Gastroesophageal sphincter (tissue), 4 donors: ENCODE data around the gene CAMK1D. TPM values are rescaled to one million over a fixed set of nuclear protein-coding genes. Genes with fewer than 3 reads are reported as not detected.

Experiments used
- ATAC-seq: fragments of 150-250 bp; one replicate; pipeline ENCODE4 v1.9.1; 2016; ENCODE audit warnings: mild to moderate bottlenecking, moderate library complexity
- H3K27ac ChIP-seq, 4 donors: fragments of 200-600 bp; sonication (generic) in 3 of 4; 1 replicate in 3 of 4; 2 replicates in 1 of 4; pipeline ENCODE4 v1.5.1; 2016 to 2019
- H3K27me3 ChIP-seq: fragments of 200-600 bp; sonication (generic); one replicate; pipeline ENCODE4 v1.5.1; 2019
- H3K36me3 ChIP-seq, 2 donors: fragments of 200-600 bp; sonication (generic); one replicate each; pipeline ENCODE4 v1.5.1; 2019; ENCODE audit warnings: control low read depth in 1 of 2
- H3K4me1 ChIP-seq, 3 donors: fragments of 200-600 bp; sonication (generic); 1 replicate in 2 of 3; 2 replicates in 1 of 3; pipeline ENCODE4 v1.5.1; 2016 to 2019; ENCODE audit warnings: control low read depth in 2 of 3
- H3K4me3 ChIP-seq, 2 donors: fragments of 200-600 bp; sonication (generic); one replicate each; pipeline ENCODE4 v1.5.1; 2019; ENCODE audit warnings: mild to moderate bottlenecking in 1 of 2, moderate library complexity in 1 of 2
- H3K9me3 ChIP-seq, 3 donors: fragments of 200-600 bp; sonication (generic); one replicate each; pipeline ENCODE4 v1.5.1; 2017 to 2019; ENCODE audit warnings: control low read depth in 2 of 3
- CTCF ChIP-seq, 4 experiments: fragments of 200-600 bp in 2 of 4; fragments of 450-650 bp in 2 of 4; sonication (generic) in 1 of 4; IDR thresholded peaks; one replicate each; pipeline ENCODE4 v1.5.1; 2017 to 2019; ENCODE audit warnings: antibody characterized with exemption in 4 of 4, mild to moderate bottlenecking in 2 of 4, moderate library complexity in 2 of 4
- EP300 ChIP-seq: sonication (generic); formaldehyde crosslinking; IDR thresholded peaks from one replicate; pipeline ENCODE4 v1.6.1; 2017; ENCODE audit warnings: antibody characterized with exemption, mild to moderate bottlenecking
- POLR2A ChIP-seq, 2 donors: fragments of 450-650 bp; IDR thresholded peaks; one replicate each; pipeline ENCODE4 v1.6.1; 2017; ENCODE audit warnings: antibody characterized with exemption in 2 of 2, mild to moderate bottlenecking in 2 of 2, moderate library complexity in 1 of 2
- POLR2AphosphoS5 ChIP-seq: sonication (generic); formaldehyde crosslinking; IDR thresholded peaks from one replicate; pipeline ENCODE4 v1.6.1; 2017; ENCODE audit warnings: antibody characterized with exemption
- WGBS, 2 donors: methylation state at CpG; one replicate each; pipeline ENCODE4 v1.1.5; 2018; ENCODE audit warnings: low coverage in 1 of 2; 5-methylcytosine and 5-hydroxymethylcytosine counted together
- total RNA-seq, 4 donors: library from RNA; depleted of rRNA; stranded (reverse); fragments of >200 nt; gene quantifications; one replicate each; pipeline ENCODE4 v1.1.0, GENCODE V29; 2016

CAMK1D gene
- total RNA-seq, 4 donors from 2014 or later: 11.6 to 18.3 (median 15.3) TPM

- H3K4me1 ChIP-seq: peaks cover 3 to 60% (median 11%) of the 10 kb centered on the region in 3 donors
- no peaks in the 10 kb centered on the region for H3K27me3 ChIP-seq
- no peak overlapping the region for H3K4me3 ChIP-seq
- H3K9me3 ChIP-seq: no peaks in the 10 kb centered on the region
- WGBS, 2 donors: 88 to 93% methylated on average over 2 to 9 of the region's 13 CpGs
- TF ChIP-seq EP300 (no peak), POLR2AphosphoS5 (no peak), POLR2A (IDR thresholded peaks at IDR 0.05) (no peak), CTCF (IDR thresholded peaks at IDR 0.05) (no peak)
- H3K27ac ChIP-seq: no peak overlapping the region
- ATAC-seq: no peak
- H3K36me3 ChIP-seq: no peaks in the 10 kb centered on the region
Measured at GRCh38 chr10:12393831-12394230, 44.5 kb downstream of the CAMK1D start.

GRCh38 chr10:12394241-12395033, 45.1 kb downstream of the CAMK1D start:
- no peaks in the 10 kb centered on the region for H3K9me3 ChIP-seq
- H3K36me3 ChIP-seq: no peaks in the 10 kb centered on the region
- ATAC-seq: no peak
- H3K27ac ChIP-seq: peak overlapping the region in 1 of 4 donors; percentile 26
- TF ChIP-seq EP300 (no peak), POLR2A (IDR thresholded peaks at IDR 0.05) (no peak), CTCF (IDR thresholded peaks at IDR 0.05) (no peak), POLR2AphosphoS5 (no peak)
- H3K27me3 ChIP-seq: no peaks in the 10 kb centered on the region
- no peak overlapping the region for H3K4me3 ChIP-seq
- H3K4me1 ChIP-seq: peaks cover 3 to 59% (median 6%) of the 10 kb centered on the region in 3 donors
- 70 to 81% methylated on average over 5 to 8 of the region's 8 CpGs for WGBS, 2 donors

GRCh38 chr10:12396093-12396492, 46.7 kb downstream of the CAMK1D start:
- no peaks in the 10 kb centered on the region for H3K27me3 ChIP-seq
- peak overlapping the region in 3 of 4 donors; percentile 44 to 73 (median 59) for H3K27ac ChIP-seq
- no peaks in the 10 kb centered on the region for H3K36me3 ChIP-seq
- H3K4me3 ChIP-seq: no peak overlapping the region
- TF ChIP-seq CTCF (IDR thresholded peaks at IDR 0.05) (no peak), EP300 (no peak), POLR2A (IDR thresholded peaks at IDR 0.05) (no peak), POLR2AphosphoS5 (no peak)
- WGBS, 2 donors: 92% methylated on average over 7 of the region's 9 CpGs; no CpG with 5 or more reads in 1 of the 2 donors
- no peaks in the 10 kb centered on the region for H3K9me3 ChIP-seq
- no peak for ATAC-seq
- H3K4me1 ChIP-seq: peaks cover 0 to 42% (median 3%) of the 10 kb centered on the region in 3 donors

- ATAC-seq: peak; percentile 31
- Histone ChIP-seq H3K4me1 (peaks cover 0 to 37% (median 3%) of the 10 kb centered on the region in 3 donors), H3K9me3 (no peaks in the 10 kb centered on the region), H3K27ac (peak overlapping the region; percentile 29 to 73 (median 52)), H3K36me3 (no peaks in the 10 kb centered on the region), H3K4me3 (no peak overlapping the region), H3K27me3 (no peaks in the 10 kb centered on the region)
- TF ChIP-seq CTCF (IDR thresholded peaks at IDR 0.05) (no peak), EP300 (no peak), POLR2AphosphoS5 (no peak), POLR2A (IDR thresholded peaks at IDR 0.05) (no peak)
- WGBS, 2 donors: 43% methylated on average over 3 of the region's 6 CpGs; no CpG with 5 or more reads in 1 of the 2 donors
Measured at GRCh38 chr10:12396567-12396966, 47.2 kb downstream of the CAMK1D start.
